NCI-H1105 treated with DMSO at 0.1 percent for 48 hours (cell line): ENCODE results near the gene SMIM21.

Experiments used
- DNase-seq: peaks from one replicate; lab custom pipeline; 2025; lab: John Stamatoyannopoulos, UW

The SMIM21 gene

DNA sequence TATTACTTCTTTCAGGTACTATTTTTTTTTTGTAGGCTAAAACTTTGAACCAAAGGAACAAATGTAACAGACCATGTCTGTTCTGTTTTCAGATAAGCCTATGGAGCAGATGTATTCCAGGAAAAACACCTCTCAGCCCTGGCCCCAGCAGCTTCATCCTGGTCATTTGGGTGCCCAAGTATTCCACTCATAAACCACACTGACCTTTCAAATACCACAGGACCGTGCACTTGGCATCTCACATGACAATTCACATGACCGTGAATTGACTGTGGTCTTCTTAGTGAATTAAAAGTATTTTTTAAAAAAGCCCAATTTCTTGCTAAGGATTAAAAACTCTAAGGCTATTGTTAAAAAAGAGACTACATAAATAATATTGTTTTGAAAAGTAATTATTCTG is 50.2 kb downstream of the SMIM21 start:
- DNase-seq = no peak

- no peak for DNase-seq
Measured at GRCh38 chr18:75376004-75376403, 51.5 kb downstream of the SMIM21 start.

DNA sequence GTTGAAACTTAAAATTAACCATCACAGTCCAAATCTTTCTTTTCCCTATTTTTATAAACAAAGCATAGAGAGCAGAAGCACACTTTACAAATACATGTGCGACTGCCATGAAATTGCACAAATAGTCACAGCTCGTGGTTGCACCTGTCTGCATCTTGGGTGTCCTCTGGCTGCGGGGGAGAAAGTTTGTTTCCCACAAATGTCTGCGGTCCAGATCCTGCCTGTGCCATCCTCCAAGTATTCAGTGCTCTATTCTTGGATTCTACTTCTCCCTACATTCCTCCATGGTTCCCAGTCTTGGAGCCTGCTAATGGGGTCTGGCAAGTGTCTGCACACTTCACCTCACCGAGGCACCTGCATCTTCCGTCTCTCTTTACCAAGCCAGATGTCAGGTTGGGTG is 52.2 kb downstream of the SMIM21 start:
- DNase-seq = no peak

DNA sequence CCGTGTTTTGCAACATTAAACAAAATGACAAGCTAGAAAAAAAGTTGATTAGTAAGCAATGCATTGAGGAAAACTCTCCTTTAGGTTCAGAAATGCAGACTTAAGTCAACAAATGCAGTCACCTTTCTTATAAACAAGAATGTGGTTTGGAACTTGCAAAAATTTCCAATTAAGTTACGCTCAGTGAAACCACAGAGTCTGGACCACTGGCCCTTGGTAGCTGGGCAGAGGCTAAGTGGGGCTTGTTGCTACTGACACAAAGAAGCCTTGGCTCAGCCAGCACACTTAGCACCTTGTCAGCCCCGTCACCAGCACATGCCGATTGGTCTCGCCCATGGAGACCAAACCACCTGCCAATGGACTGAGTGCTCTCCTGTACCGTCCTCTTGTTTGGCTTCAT is 53.0 kb downstream of the SMIM21 start:
- no peak for DNase-seq

- DNase-seq = no peak
Measured at GRCh38 chr18:75369026-75369721, 58.3 kb downstream of the SMIM21 start.

DNA sequence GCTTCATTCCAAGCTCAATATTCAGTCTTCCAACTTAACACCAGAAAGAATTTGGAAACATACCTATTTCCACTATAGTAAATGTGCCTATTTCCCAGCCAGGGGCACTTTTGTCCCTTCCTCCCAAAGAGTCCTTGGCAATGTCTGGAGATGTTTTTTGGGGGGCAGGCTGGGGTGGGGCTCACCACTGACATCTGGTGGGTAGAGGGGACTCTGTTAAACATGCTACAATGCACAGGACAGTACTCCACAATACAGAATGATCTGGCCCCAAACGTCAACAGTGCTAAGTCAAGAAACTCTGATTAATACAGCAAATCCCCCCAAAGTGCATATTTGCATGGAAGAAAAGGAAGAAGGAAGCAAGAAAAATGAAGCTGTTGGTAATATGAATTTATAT is 61.7 kb downstream of the SMIM21 start:
- no peak for DNase-seq

DNA sequence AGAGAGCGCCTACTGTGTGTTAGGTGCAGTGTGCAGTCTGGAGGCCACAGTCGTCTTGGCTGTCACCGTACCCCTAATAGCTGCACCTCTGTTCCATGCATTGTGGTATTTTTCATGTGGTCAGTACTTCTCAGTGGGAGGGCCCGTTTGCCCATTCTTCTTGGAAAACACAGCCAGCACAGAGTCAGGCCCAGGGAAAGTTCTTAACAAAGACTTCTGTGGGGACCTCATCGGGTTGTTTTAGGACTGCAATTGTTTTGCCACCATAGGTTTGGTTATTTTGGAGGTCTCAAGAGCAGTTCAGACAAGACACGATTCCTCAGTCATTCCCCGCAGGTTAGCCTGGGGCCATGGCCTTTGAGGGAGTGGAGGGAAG is 62.3 kb downstream of the SMIM21 start:
- no peak for DNase-seq

DNA sequence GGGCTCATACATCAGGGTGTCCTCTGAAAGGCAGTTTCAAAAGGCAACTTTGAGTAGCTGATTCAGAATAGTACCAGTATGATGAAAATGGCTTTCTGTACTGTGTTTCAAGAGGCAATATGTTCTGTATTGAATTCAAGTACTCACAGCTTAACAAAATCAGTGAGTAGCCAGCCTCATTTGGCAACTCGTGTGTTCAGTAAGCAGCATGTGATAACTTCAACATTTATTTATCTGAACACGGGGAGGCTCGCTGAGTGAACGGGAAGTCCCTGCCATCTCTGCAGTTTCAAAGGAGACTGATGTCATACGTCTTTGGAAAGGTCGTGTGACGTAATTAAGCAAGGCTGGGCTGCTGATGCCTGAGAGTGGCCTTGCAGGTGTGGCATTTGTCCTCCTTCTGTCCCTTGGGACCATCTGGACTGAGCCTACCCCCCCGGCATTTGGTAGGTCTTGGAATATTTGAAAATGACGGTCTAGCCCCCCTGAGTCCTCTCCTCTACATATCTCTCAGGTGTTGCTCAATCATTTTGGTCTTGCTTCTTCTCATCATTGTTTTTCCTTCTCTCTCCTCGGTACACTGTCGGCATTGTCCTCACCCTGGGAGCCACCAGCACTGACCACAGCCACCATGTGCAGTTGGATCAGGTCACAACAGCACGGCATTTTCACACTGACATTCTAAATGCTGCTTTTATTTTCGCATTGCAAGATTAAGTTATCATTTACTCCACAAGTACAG is 62.8 kb downstream of the SMIM21 start:
- DNase-seq = no peak

DNA sequence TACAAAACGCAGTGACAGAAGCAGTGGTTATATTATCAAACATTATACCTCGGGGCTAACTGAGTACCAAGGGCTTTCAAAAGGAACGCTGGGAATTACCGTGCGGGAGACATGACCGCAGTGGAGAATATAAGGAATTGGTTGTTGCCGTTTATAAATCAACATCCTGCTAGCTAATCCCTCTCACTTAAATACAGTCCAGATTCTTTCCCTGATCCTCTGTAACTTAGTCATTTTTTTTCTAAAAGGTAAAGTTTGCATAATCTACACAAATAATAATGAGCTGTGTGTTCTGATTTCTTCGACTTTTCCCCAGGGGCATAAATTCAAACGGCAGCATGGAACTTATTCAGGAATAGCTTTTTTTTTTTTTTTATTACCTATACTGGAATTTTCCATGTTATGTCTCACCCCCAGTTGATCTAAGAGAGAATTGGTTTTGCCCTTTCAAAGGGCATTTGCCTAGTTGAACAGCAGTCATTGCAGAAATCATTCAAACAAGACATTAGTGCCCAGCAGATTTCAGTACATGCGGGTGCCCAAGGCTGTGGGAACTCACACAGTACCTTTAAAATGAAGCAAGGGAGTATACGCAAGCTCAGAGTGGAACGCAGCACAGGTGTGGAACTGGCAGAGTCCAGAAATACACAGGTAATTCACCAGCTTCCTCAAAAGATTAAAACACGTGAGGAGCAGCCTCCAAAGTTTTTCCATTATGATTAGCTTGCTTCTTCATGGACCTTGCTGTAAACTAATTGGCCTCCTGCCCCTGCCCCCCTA is 63.9 kb downstream of the SMIM21 start:
- DNase-seq = no peak

- no peak for DNase-seq
Measured at GRCh38 chr18:75362435-75362834, 65.1 kb downstream of the SMIM21 start.

- DNase-seq = no peak
Measured at GRCh38 chr18:75360941-75361340, 66.6 kb downstream of the SMIM21 start.

DNA sequence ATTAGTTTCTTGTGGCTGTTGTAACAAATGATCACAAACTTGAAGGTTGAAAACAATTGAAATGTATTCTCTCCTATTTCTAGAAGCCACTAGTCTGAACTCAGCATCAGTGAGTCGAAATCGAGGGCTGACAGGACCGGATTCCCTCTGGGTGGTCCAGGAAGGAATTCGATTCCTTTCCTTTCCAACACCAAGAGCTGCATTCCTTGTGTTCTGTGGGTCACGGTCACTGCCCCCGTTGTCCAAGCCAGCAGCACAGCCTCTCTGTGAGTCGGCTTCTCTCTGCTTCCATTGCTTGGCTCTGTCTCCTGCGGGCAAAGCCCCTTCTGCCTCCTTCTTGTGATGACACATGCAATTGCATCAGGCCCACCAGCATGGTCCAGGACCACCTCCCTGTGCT is 67.3 kb downstream of the SMIM21 start:
- DNase-seq = no peak
